Measurements from ENCODE around the gene SEL1L3.

The SEL1L3 gene

DNA sequence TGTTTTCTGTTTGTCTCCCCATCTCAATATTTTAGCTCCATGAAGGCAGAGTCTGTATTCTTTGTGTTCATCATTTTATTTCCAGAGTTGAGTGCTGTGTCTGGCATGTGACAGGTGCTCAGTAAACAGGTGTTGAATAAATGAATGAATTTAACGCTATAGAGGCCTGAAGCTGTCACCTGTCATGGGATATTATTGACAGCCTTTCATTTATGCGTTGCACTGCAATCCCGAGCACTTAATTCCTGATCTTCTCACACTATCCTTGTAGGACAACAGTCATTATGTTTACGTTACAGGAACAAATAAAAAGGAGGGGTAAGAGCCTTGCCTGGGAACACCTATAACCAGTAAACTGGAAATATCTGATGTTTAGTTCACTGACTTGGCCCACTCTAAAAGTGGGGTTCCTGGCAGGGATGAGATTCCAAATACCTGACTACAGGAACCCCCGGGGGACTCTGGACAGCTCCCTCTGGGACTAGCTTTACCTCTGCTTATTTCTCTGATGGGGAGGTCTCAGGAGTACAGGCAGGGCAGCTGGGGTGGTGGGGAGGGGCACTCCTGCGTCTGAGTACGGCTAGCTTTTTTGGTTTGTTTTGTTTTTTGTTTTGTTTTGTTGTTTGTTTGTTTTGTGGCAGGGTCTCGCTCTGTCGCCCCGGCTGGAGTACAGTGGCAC, 36.6 kb downstream of the SEL1L3 start:
- no peak for DNase-seq (ENCODE audit: low spot score)
- in situ Hi-C loops (cut with MboI; ENCODE audit: low sequenced_read_pairs, unreplicated experiment), result no loop called here
- no peak for TF ChIP-seq CTCF (IDR thresholded peaks at IDR 0.05; ENCODE audit: borderline replicate concordance, control extremely low read depth, extremely low read depth, insufficient read depth, missing control alignments)

- no peak for DNase-seq (ENCODE audit: low spot score)
- in situ Hi-C loops (cut with MboI; ENCODE audit: low sequenced_read_pairs, unreplicated experiment), result no loop called here
- no peak for TF ChIP-seq CTCF (IDR thresholded peaks at IDR 0.05; ENCODE audit: borderline replicate concordance, control extremely low read depth, extremely low read depth, insufficient read depth, missing control alignments)
Measured at GRCh38 chr4:25823632-25824031, 39.2 kb downstream of the SEL1L3 start.

- no peak for TF ChIP-seq CTCF (IDR thresholded peaks at IDR 0.05; ENCODE audit: borderline replicate concordance, control extremely low read depth, extremely low read depth, insufficient read depth, missing control alignments)
- DNase-seq (ENCODE audit: low spot score), result no peak
- in situ Hi-C loops (cut with MboI; ENCODE audit: low sequenced_read_pairs, unreplicated experiment), result no loop called here
Measured at GRCh38 chr4:25821899-25822298, 40.9 kb downstream of the SEL1L3 start.

GRCh38 chr4:25821267-25821666, 41.5 kb downstream of the SEL1L3 start:
- no peak for TF ChIP-seq CTCF (IDR thresholded peaks at IDR 0.05; ENCODE audit: borderline replicate concordance, control extremely low read depth, extremely low read depth, insufficient read depth, missing control alignments)
- no peak for DNase-seq (ENCODE audit: low spot score)
- in situ Hi-C loops (cut with MboI; ENCODE audit: low sequenced_read_pairs, unreplicated experiment), result no loop called here

- in situ Hi-C loops (cut with MboI; ENCODE audit: low sequenced_read_pairs, unreplicated experiment), result no loop called here
- TF ChIP-seq CTCF (IDR thresholded peaks at IDR 0.05; ENCODE audit: borderline replicate concordance, control extremely low read depth, extremely low read depth, insufficient read depth, missing control alignments), result no peak
- no peak for DNase-seq (ENCODE audit: low spot score)
Measured at GRCh38 chr4:25818876-25819275, 43.9 kb downstream of the SEL1L3 start.

GRCh38 chr4:25818371-25818871, 44.4 kb downstream of the SEL1L3 start:
- TF ChIP-seq CTCF (IDR thresholded peaks at IDR 0.05; ENCODE audit: borderline replicate concordance, control extremely low read depth, extremely low read depth, insufficient read depth, missing control alignments), result no peak
- in situ Hi-C loops (cut with MboI; ENCODE audit: low sequenced_read_pairs, unreplicated experiment), result no loop called here
- DNase-seq (ENCODE audit: low spot score), result no peak
